NCI-H2107 treated with DMSO at 0.1 percent for 48 hours (cell line): ENCODE results near the gene GPR78.

ENCODE experiments used
- DNase-seq: peaks from one replicate; lab custom pipeline; 2025; ENCODE audit not compliant: unreplicated experiment; lab: John Stamatoyannopoulos, UW

GPR78 gene

DNA sequence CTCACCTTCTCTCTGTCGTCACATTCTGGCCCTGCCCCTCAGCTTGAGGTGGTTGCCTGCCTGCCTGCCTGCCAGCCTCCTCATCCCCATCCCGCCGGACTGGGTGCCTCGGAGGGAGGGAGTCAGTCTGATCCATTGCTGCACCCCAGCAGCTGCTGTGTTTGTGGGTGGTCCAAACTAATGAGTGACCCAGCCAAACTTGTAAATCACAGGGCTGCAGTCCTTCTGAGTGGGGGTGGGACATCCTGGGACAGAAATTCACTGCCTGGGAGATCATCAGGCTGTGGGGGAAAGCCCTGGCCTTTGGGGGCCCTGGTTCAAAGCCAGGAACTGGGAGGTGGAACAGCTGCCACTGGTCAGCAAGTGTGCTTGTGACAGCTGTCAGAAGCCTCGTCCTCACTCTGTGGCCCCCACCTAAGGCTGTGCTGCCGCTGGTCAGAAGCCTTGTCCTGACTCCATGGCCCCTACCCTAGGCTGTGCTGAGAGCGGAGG lies 5.6 kb downstream of the GPR78 start:
- no peak for DNase-seq

DNA sequence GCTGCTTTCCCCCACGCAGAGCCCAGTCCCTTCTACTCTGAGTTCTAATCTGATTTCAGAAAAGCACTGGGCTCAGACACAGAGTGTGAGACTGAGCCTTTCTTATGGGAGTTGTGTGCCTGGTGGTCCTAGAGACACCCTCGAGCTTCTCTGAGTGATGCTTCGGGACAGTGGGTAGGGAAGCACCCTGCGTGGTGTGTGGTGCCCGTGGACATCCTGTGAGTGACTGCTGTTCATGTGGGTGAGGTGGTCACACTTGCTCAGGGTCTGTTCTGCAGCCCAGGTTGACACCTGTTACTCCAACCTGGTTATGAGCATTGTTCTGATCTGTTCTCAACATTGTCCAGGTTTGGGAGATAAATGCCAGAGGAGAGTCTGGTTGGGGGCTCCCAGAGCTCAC lies 6.1 kb downstream of the GPR78 start:
- DNase-seq = no peak

DNA sequence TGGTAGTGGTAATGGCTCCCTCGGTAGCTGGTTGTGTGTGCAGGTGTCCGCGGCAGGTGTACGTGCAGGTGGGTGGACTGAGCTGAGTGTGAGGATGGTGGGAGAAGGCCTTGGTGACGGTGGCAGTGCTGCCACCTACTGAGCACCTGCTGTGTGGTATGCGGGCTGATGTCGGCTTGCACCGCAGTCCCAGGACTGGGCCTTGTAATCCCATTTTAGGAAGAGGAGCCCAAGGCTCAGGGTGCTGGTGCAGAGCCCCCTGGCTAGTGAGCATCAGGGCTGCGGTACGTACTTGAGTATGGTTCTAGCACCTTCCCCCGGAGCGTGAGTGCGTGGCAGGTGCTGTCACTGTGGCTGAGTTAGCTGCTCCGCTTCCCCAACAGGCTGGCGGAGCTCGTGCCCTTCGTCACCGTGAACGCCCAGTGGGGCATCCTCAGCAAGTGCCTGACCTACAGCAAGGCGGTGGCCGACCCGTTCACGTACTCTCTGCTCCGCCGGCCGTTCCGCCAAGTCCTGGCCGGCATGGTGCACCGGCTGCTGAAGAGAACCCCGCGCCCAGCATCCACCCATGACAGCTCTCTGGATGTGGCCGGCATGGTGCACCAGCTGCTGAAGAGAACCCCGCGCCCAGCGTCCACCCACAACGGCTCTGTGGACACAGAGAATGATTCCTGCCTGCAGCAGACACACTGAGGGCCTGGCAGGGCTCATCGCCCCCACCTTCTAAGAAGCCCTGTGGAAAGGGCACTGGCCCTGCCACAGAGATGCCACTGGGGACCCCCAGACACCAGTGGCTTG lies 6.7 kb downstream of the GPR78 start:
- no peak for DNase-seq

DNA sequence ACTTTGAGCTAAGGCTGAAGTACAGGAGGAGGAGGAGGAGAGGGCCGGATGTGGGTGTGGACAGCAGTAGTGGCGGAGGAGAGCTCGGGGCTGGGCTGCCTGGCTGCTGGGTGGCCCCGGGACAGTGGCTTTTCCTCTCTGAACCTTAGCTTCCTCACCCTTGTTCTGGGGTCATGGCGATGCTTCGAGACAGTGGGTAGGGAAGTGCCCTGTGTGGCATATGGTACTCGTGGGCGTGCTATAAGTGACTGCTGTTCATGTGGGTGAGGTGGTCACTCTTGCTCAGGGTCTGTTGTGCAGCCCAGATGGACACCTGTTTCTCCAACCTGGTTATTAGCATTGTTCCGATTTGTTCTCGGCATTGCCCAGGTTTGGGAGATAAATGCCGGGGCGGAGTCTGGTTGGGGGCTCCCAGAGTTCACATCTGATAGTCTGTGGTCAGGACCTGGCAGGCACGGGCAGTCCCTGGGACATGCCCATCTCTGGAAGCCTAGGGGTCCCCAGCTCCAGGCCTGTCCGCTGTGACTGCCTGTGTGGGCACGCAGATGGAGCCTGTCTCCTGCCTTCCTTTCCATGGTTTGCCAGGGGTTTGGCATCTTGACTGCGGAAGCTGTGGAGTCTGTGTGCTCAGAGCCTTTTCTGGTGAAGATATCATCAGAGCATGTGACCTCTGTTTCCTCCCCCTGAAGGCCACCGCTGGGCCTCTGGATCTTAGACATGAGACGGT lies 7.4 kb downstream of the GPR78 start:
- DNase-seq = no peak

DNA sequence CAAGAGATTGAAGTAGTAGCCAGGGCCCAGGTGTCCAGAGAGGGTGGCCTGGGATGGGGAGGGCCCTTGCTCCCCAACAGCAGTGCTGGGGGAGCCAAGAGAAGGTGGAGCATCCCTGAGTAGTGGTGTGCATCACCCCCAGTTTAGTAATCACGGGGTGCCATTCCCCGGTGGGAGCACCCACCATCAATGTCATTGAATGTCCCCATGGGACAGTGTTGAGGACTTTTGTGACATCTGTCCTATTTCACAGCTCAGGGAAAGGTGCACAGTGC lies 7.9 kb downstream of the GPR78 start:
- DNase-seq = no peak

DNA sequence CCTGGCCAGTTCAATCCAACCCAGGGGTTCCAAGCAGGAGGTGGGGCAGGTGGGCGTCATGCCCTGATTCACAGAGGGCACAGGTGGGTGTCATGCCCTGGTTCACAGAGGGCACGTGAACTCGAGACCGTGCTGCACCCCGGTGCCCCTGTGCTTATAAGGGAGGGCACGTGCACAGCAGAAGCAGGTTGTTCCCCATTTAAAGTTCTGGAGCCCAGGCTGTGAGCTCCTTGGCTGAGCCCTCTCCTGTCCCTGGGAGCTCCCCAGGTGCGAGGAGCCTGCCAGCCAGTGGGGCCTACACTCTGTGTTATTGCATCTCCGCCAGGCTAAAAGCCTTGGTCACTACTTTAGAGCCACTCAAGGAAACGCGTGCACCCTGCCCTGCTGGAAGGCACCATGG lies 9.1 kb downstream of the GPR78 start:
- DNase-seq = no peak

DNA sequence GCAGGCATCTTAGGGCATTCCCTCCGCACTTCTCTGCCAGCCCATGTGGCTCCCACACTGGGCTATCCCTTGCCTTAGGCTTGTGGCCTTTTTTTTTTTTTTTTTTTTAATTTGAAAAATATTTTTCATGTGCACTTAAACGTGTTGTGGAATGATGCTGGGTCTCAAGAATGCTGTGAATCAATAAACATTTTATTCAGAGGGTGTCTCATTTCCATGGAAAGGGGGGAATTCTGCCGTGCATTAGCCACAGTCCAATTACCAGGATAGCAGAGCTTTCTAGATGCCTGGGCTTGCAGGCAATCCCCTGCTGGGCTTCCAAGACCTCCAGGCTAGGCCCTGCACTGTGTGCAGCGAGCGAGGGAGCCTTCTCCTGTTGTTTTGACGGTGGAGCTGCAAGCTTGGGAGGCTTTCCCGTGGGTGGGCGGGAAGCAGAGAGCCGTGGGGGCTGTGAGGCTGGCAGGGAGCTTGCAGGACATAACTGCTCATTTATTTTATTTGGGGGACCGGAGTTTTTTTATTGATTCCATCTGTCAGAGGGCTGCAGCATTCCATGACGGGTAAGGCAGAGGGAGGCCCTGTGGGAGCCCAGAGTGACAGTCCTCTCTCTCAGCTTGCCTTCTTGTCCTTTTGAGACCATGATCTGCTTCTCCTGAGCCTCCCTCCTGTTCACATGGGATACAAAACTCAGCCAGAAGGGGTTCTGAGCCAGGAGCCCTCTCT lies 9.8 kb downstream of the GPR78 start:
- DNase-seq = no peak

DNA sequence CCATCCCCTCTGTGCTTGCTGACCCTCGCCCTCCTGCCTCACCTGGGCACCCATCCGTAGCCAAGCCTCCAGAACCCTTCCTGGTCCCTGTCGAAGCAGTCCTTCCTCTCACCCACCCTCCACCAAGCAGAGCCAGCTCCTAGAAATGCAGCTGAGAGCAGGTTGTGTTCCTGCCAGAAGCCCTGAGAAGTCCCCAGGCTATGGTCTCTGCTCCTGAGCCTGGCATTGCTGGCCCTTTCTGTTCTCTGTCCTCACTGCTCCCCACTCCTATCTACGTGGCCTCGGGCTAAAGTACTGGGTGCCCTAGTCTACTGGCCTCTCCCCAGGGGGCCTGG lies 10.3 kb downstream of the GPR78 start:
- DNase-seq = no peak

DNA sequence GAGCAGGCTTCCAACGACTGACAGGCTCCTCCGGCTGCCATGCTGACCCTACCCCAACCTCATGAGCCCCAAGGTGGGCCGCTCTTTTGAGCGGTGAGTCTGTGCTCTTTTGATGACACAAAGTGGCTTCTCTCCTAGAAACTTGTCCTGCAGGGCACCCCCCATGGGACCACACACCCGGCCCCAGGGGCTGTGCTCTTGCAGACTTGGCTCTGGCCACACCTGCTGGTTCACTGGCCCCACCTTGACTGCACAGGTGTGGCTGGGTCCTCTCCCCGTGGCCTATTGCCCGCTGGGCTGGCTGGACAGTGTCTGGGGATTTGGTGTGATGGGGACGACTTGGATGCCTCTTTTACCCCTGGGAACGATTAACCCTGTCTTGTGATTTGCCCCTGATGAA lies 10.9 kb downstream of the GPR78 start:
- no peak for DNase-seq

DNA sequence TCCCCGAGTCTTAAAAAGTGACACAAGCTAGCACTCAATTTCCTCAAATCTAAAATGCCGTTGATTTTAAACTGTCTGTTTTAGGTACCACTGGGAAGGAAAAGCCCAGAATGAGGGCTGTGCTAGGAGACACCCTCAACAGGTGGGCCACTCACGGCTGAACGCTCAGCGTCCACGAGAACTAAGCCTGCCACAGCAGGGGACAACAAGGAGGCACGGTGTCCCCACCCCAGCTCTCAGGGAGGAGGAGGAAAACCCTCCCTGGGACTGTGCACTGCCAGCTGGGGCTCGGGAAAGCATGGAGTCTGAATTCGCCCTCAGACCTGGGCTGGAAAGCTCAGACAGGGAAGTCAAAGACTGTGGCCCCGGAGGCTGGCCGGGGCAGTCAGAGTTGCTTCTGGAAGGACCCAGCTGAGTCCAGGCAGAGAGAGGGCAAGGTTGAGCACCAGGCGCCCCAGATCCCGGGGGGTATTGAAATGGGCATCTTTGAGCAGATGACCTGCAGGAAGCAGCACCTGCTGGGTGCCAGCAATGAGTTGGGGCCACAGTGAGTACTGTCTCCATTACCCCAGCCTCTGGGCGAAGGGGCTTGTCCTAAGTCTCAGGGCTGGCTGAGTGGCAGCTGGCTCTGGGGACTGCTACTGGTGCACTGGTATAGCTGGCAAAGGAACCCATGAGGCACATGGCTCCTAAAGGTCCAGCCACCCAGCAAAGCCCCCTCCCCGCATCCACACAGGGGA lies 11.6 kb downstream of the GPR78 start:
- no peak for DNase-seq

DNA sequence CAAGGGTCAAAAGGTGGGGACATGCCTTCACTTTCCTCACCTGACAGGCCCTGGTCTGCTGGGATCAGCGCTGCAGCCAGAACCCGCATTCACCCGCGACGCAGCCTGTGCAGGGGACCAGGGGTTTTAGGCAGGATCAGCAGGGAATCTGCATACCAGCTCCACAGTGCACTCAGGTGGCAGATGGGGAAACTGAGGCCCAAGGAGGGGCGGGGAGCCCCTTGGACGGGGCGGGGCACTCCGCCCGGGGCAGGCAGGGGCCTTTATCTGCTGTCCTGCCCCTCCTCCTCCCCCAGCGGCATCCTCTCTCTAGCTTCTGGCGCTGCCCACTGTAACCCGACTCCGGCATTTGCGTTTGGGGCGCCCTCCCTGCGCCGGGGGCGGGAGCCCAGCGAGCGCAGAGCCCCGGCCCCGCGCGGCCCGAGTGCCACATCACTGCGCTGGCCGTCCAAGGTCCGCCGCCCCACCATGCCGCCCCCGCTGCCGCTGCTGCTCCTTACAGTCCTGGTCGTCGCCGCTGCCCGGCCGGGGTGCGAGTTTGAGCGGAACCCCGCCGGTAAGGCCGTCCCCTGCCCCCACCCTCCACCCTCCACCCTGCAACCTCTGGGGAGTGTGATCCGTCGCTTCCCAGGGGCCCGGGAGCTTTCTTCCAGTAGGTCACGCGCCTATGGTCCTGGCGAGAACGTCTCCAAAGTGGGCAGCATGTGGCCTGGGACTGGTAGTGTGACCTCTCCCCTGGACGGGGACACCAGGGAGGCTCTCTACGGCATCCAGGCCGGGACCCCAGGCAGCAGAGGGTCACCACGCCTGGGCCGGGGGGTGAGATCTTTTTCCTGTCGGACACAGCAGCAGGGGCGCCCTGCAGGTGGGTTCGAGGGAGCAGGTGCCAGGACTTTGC lies 12.4 kb downstream of the GPR78 start, which contains the start of gene CPZ:
CPZ (plus strand) TSS at position 400 of the 898 bp plus-strand sequence; CDS start at position 469, 69 bp downstream.
- DNase-seq = no peak

DNA sequence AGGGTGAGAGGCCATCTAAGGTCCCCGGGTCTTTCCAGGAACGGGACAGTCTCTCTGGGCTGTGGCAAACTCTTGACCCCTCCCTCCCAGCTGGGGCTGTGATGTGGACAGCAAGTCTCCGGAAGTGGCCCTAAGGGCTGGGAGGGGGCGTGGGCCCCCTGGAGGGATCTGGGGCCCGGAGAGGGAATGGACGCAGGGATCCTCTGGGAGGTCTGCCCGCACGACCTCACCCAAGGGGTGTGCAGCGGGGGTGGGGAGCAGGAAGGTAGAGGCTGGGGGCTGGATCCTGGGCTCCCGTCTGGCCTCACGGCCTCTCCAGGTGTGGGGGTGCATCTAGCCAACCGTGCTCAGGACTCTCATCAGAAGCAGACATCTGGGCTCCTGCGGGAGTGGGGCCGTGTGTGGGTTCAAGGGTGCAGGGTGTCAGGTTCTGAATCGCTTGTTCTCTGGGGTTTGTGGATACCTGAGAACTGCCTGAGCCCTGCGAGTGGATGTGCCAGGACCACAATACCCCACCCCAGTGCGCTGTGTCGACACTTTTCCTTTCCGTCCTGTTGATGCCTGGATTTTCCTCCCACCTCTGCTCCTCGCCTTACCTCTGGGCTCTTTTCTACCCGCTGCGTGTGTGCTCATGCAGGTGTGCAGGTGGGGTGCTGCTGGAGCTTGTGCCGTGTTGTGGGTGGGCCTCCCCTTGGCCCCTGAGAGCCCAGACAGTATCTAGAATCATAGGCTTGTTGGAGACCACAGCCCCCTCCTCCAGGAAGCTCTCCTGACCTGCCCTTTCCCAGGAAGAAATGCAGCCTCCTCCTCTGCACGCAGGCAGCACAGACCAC lies 13.3 kb downstream of the GPR78 start:
- DNase-seq = no peak

DNA sequence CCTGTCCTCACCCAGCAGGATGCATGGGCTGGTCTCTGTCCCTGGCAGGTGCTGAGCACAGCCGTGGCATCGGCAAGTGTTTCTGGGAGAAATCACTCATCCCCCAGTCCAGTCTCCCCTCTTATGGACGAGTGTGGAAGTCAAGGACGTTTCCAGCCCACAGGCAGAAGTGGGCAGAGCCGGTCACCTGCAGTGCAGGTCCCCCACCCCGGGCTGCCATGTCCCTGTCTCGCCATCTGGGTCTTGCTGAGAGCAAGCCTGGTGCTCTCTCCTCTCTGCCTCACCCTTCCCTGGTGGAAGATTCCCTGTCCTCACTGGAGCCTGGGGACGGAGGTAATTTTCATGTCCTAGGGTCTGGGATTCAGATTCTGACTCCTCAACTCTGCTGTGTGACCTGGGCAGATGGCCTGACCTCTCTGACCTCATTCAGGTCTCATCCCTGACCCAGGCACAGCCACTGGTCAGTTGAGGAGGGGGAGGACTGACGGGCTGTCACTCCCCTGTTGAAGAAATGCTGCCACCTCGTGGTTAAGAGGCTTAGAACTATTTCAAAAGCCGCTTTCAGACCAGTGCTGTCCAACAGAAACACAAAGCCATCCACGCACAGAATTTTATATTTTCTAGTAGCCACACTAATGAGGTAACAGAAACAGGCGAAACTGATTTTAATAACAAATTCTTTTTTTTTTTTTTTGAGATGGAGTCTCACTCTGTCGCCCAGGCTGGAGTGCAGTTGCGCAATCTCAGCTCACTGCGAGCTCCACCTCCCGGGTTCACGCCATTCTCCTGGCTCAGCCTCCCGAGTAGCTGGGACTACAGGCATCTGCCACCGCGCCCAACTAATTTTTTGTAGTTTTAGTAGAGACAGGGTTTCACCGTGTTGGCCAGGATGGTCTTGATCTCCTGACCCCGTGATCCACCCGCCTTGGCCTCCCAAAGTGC lies 14.2 kb downstream of the GPR78 start:
- DNase-seq = peak; percentile 18

DNA sequence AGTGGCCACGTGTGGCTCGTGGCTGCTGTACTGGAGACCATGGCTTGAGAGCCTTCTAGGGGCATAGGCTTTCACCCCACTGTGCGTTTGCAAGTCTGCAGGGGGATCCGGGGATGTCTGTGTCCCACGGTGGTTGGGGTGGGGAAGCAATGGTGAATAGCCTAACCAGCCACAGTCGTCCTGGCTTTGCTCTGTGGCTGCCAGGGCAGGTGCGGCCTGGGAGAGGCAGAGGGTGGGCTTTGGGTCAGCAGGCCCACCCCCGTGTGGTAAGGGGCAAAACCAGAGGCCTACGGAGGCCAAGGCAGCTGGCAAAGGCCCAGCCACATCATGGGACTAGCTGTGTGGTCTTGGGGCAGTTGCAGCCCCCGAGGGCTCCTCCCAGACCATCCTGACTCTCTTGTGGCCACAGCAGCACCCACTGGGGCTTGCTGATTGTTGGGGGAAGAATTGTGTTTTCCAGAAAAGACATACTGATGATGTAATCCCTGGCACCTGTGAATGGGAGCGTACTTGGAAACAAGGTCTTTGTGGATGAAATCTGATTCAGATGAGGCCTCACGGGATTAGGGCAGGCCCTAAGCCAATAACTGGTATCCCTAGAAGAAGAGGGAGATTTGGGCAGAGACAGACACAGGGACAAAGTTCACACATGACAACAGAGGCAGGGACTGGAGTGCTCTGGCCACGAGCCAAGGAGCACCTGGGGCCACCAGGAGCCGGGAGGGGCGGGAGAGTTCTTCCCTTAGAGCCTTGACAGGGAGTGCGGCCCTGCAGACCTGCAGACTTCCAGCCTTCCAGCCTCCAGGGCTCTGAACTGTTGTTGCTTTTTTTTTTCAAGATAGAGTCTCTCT lies 15.3 kb downstream of the GPR78 start:
- DNase-seq = no peak

DNA sequence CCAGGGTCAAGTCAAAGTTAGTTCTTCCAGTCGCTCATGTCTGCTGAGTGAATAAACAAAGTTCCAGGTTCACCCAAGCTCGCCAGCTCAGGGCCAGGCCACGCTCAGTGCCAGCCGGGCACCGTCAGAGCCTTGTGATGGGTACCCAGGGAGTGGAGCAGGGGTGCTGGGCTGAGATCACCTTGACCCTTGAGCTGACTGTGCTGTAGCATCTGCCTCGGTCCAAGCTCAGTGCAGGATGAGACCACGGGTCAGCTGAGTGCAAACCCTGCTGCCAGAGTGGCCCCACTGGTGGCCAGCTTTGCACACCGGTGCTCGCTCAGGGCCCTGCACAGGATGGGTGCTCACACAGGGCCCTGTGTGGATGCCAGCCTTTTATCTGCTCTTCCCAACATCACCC lies 16.7 kb downstream of the GPR78 start:
- no peak for DNase-seq

DNA sequence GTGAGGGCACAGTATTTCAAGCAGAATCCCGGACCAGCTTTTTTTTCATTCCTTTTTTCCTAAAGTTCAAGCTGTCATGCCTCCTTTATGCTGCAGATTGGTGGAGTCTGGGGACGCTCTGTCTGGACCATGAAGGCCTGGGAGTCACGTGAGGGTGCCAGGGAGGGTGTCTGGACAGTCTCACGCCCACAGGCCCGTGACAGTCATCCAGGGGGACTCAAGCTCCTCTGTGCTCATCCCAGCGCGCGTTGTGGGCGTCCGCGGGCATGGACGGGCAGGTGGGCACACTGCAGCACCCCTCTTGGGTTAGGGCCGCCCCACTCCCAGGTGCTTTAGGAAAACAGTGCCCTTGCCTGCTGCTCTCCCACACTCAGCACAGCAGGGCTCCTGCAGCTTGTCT lies 17.1 kb downstream of the GPR78 start:
- no peak for DNase-seq

DNA sequence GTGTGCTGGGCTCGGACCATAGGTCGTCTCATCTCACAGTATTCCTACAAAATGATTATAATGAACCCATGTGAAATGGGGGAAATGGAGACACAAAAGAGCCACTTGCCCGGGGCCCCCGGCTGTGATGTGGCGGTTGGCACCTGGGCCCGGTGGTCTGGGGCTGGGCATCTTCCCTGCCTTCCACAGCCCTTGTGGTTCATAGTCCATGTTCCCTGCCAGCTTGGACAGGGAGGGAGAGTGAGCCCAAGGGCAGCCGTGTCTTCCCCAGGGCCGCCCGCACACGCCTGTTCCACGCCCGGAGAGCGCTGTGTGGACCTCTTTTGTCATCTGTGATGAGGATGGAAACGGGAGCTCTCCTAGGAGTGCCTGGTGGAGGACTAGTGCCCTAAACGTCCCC lies 17.6 kb downstream of the GPR78 start:
- DNase-seq = no peak
